Activated naive CD8-positive, alpha-beta T cell treated with anti-CD3 and anti-CD28 coated beads, Interleukin-2, amount 50 U/mL, for 24 hours (primary cell): ENCODE data around the gene YY1.
"Not testable (repeated sequence)": the region's sequence is repeated elsewhere in the genome, so short reads cannot be mapped to it uniquely, and the experiment has no call there.

Experiments
- ATAC-seq: fragments of 150-1000 bp; cut with Tn5 transposase; one replicate; pipeline ENCODE4 v1.10.0; 2021
- DNase-seq: peaks from one replicate; pipeline ENCODE4 v3.0.0; 2021
- H3K27ac Mint-ChIP-seq: one replicate; pipeline ENCODE4 v1.8.0; 2021; ENCODE audit warnings: mild to moderate bottlenecking, mixed read lengths
- H3K27me3 Mint-ChIP-seq: one replicate; pipeline ENCODE4 v1.8.0; 2021; ENCODE audit warnings: mixed read lengths
- H3K36me3 Mint-ChIP-seq: one replicate; pipeline ENCODE4 v1.8.0; 2021; ENCODE audit warnings: low read depth, mixed read lengths
- H3K4me1 Mint-ChIP-seq: one replicate; pipeline ENCODE4 v1.8.0; 2021; ENCODE audit warnings: mixed read lengths
- H3K4me3 Mint-ChIP-seq: one replicate; pipeline ENCODE4 v1.8.0; 2021; ENCODE audit warnings: mild to moderate bottlenecking, moderate library complexity, mixed read lengths
- H3K9me3 Mint-ChIP-seq: one replicate; pipeline ENCODE4 v1.8.0; 2021; ENCODE audit warnings: mixed read lengths

Gene YY1

DNA sequence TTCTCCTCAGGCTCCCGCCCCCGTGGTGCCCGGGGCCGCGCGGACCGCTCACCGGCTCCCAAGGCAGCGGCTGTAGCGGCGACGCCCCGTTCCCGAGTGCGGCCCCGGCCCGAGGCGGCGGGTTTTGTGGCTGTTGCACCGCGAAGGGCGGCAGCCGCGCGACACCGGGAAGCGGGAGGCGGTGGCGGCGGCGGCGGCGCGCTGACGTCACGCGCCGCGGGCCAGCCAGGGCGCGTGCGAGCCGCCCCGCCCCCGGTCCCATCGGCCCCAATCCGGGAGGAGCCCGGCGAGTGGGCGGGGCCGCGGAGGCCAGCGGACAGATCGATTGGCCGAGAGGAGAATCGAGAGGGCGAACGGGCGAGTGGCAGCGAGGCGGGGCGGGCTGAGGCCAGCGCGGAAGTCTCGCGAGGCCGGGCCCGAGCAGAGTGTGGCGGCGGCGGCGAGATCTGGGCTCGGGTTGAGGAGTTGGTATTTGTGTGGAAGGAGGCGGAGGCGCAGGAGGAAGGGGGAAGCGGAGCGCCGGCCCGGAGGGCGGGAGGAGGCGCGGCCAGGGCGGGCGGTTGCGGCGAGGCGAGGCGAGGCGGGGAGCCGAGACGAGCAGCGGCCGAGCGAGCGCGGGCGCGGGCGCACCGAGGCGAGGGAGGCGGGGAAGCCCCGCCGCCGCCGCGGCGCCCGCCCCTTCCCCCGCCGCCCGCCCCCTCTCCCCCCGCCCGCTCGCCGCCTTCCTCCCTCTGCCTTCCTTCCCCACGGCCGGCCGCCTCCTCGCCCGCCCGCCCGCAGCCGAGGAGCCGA, at the start of gene YY1:
TSS of gene YY1 (plus strand) at position 726 of the 792 bp plus-strand sequence. CDS start 101 bp downstream, outside the sequence.
- H3K9me3 Mint-ChIP-seq: no peaks in the 10 kb centered on the region
- H3K4me1 Mint-ChIP-seq: peaks cover 66% of the 10 kb centered on the region

GRCh38 chr14:100190126-100190525, 48.8 kb upstream of the YY1 start:
- Mint-ChIP-seq H3K36me3 (no peaks in the 10 kb centered on the region), H3K27ac (no peak overlapping the region), H3K27me3 (no peaks in the 10 kb centered on the region), H3K9me3 (no peaks in the 10 kb centered on the region), H3K4me1 (peaks cover 12% of the 10 kb centered on the region), H3K4me3 (no peak overlapping the region)
- ATAC-seq (no peak), DNase-seq (no peak)

More for the DNA sequence above, at the start of gene YY1:
- Mint-ChIP-seq H3K27ac (peak within 1 kb of the TSS; percentile 97), H3K4me3 (peak within 1 kb of the TSS; percentile 90), H3K27me3 (no peaks in the 10 kb centered on the region), H3K36me3 (peaks cover 45% of the 10 kb centered on the region)
- ATAC-seq (peak; percentile 88), DNase-seq (peak; percentile 99)

- ATAC-seq (no peak), DNase-seq (no peak)
- Mint-ChIP-seq H3K4me1 (peaks cover 12% of the 10 kb centered on the region), H3K27me3 (no peaks in the 10 kb centered on the region), H3K4me3 (peak overlapping the region; percentile 68), H3K9me3 (no peaks in the 10 kb centered on the region), H3K27ac (peak overlapping the region; percentile 87), H3K36me3 (no peaks in the 10 kb centered on the region)
Measured at GRCh38 chr14:100191584-100192249, 47.2 kb upstream of the YY1 start.

GRCh38 chr14:100192250-100192671, 46.7 kb upstream of the YY1 start:
- ATAC-seq (no peak), DNase-seq (peak; percentile 20)
- Mint-ChIP-seq H3K27me3 (no peaks in the 10 kb centered on the region), H3K4me3 (peak overlapping the region; percentile 68), H3K27ac (peak overlapping the region; percentile 87), H3K9me3 (no peaks in the 10 kb centered on the region), H3K4me1 (peaks cover 12% of the 10 kb centered on the region), H3K36me3 (no peaks in the 10 kb centered on the region)

DNA sequence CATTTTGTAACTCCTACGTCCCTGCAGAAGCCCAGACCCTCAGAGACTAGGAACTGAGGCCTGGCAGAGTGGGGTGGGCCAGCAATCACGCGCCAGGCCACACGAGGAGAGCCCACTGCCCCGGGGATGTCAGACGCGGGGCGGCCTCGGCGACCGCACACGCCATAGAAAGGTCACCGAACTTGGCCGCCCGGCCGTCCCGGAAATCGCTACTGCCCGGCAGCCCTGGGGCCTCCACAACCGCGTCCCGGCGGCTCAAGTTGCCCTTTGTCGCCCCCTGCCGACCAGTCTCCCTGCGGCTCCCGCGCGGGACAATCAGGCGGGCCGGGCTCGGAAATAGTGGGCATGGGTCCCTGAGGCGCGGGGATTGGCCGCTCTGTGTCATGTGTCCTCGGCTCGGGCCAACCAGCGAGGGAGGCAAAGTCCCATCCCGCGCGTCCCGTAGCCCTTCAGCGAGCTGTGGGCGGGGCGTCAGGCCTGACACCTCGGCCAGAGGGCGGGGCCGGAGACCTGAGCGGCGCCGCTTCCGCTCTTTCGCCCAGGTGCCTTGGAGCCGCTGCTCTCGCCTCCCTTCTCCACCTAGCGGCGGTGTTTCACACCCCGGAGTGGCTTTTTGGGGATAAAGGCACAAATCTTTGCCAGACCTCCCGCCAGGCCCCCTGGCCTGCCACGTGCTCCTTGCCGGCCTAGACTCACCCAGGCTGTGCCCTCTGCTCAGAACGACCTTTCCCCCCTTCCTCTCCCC, 46.1 kb upstream of the YY1 start:
- Mint-ChIP-seq H3K27ac (peak overlapping the region; percentile 87), H3K36me3 (no peaks in the 10 kb centered on the region), H3K4me1 (peaks cover 12% of the 10 kb centered on the region), H3K9me3 (no peaks in the 10 kb centered on the region), H3K4me3 (peak overlapping the region; percentile 68), H3K27me3 (no peaks in the 10 kb centered on the region)
- DNase-seq: peak; percentile 100
- ATAC-seq: peak; percentile 99

DNA sequence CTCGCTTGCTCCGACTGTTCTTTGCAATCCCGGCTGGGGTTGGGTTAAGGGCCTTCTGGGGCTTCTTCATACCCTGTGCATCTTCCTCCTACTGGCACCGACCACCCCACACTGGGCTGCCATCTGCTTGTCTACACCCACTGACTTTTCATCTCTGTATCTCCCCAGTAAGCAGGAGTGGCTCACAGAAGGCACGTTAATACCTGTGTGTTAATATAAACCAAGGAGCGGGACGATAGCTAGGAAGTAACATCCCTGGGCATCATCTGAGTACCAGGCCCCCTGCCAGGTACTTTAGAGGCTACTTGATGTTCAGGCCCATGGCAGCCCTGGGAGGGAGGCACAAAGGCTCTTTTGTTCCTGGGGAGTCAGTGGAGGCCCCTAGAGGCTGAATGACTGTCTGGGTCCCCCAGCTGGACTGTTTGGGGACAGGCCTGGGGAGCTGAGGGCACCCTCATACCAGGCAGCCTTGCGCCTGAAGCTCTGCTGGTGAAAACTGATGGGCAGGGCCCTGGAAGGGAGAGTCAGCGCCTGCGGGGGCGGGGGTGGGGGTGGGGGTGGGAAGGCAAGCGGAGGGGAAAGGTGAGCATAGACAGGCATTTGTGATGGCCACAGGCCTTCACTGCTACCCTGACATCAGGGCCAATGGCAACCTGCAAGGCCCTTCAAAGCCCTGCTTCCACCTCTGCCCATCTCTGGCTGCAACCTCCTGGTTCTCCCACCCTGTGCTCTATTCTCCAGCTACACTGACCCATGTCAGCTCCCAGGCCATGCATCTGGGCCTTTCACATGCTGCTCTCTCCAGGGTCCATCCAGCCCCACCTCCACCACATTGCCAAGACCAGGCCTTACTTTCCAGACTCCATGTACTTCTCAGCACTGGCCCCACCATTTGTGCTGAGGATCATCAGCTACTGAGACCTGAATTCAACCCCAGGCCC, 45.3 kb upstream of the YY1 start:
- ATAC-seq (peak; percentile 11), DNase-seq (peak; percentile 18)
- H3K9me3 Mint-ChIP-seq: no peaks in the 10 kb centered on the region
- H3K4me1 Mint-ChIP-seq: peaks cover 12% of the 10 kb centered on the region
- H3K27me3 Mint-ChIP-seq: no peaks in the 10 kb centered on the region
- H3K27ac Mint-ChIP-seq: peak overlapping the region; percentile 87
- H3K4me3 Mint-ChIP-seq: peak overlapping the region; percentile 66
- no peaks in the 10 kb centered on the region for H3K36me3 Mint-ChIP-seq

- Mint-ChIP-seq H3K27me3 (no peaks in the 10 kb centered on the region), H3K27ac (no peak overlapping the region)
Measured at GRCh38 chr14:100199240-100199860, 39.6 kb upstream of the YY1 start.

GRCh38 chr14:100200311-100200710, 38.6 kb upstream of the YY1 start:
- Mint-ChIP-seq H3K4me3 (no peak overlapping the region), H3K27ac (no peak overlapping the region), H3K9me3 (no peaks in the 10 kb centered on the region), H3K36me3 (no peaks in the 10 kb centered on the region), H3K4me1 (no peaks in the 10 kb centered on the region), H3K27me3 (no peaks in the 10 kb centered on the region)
- ATAC-seq (no peak), DNase-seq (no peak)

More at GRCh38 chr14:100199240-100199860, 39.6 kb upstream of the YY1 start:
- no peaks in the 10 kb centered on the region for H3K9me3 Mint-ChIP-seq
- ATAC-seq (no peak), DNase-seq (no peak)
- H3K4me1 Mint-ChIP-seq: peaks cover 2% of the 10 kb centered on the region
- H3K4me3 Mint-ChIP-seq: no peak overlapping the region
- H3K36me3 Mint-ChIP-seq: no peaks in the 10 kb centered on the region

GRCh38 chr14:100201701-100202100, 37.2 kb upstream of the YY1 start:
- Mint-ChIP-seq H3K27me3 (no peaks in the 10 kb centered on the region), H3K4me1 (no peaks in the 10 kb centered on the region), H3K4me3 (no peak overlapping the region), H3K9me3 (no peaks in the 10 kb centered on the region), H3K36me3 (no peaks in the 10 kb centered on the region), H3K27ac (no peak overlapping the region)
- no peak for ATAC-seq
- DNase-seq: no peak

DNA sequence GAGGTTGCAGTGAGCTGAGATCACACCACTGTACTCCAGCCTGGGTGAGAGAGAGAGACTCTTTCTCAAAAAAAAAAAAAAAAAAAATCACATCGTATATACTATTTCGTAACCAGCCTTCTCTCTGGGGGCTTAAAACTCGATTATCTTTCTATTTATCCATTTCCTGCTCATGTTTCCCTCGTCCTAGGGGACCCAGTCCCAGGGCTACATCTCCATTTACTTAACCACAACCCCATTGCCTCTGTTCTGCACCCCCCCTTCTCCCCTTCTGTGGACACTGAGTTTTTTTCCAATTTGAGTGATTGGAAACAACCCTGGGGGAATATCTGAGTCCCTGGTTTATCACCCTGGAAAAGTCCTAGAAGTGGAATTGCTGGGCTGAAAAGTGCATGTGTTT, 36.2 kb upstream of the YY1 start:
- Mint-ChIP-seq H3K4me1 (no peaks in the 10 kb centered on the region), H3K4me3 (no peak overlapping the region), H3K27me3 (no peaks in the 10 kb centered on the region), H3K27ac (no peak overlapping the region), H3K9me3 (no peaks in the 10 kb centered on the region), H3K36me3 (no peaks in the 10 kb centered on the region)
- ATAC-seq: no peak
- DNase-seq: no peak

GRCh38 chr14:100203146-100203545, 35.8 kb upstream of the YY1 start:
- ATAC-seq (no peak), DNase-seq (no peak)
- H3K4me3 Mint-ChIP-seq: no peak overlapping the region
- H3K4me1 Mint-ChIP-seq: no peaks in the 10 kb centered on the region
- H3K27ac Mint-ChIP-seq: no peak overlapping the region
- H3K36me3 Mint-ChIP-seq: no peaks in the 10 kb centered on the region
- no peaks in the 10 kb centered on the region for H3K9me3 Mint-ChIP-seq
- no peaks in the 10 kb centered on the region for H3K27me3 Mint-ChIP-seq

DNA sequence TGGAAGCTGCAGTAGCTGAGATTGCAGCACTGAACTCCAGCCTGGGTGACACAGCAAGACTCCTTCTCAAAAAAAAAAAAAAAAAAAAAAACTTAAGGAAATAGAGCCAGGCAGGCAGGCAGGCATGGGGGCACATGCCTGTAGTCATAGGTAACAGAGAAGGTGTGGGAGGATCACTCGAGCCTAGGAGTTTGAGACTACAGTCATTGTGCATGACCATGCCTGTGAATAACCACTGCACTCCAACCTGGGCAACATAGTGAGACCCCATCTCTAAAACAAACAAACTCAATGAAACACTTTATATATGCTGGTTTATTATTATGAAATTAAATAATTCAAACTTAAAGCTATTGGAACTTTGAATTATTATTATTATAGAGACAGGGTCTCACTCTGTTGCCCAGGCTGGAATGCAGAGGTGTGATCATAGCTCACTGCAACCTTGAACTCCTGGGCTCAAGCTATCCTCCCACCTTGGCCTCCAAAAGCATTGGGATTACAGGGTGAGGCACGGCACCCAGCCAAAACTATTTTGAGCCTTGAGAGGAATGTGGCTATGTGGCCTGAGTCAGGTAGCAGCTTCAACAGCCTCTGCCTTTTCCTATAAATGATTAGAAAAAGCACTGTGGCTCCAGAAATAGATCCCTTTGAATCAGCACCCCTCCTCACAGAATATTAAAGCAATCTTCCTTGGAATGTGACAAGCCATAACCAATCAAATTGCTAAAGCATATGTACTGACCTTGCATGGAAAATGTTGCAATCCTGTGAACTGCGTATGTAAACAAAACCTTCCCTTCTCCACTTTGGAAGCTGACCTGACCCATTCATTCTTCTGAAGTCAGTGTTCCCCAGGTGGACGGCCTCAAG, 34.7 kb upstream of the YY1 start:
- no peaks in the 10 kb centered on the region for H3K36me3 Mint-ChIP-seq
- no peak for DNase-seq
- no peak for ATAC-seq

DNA sequence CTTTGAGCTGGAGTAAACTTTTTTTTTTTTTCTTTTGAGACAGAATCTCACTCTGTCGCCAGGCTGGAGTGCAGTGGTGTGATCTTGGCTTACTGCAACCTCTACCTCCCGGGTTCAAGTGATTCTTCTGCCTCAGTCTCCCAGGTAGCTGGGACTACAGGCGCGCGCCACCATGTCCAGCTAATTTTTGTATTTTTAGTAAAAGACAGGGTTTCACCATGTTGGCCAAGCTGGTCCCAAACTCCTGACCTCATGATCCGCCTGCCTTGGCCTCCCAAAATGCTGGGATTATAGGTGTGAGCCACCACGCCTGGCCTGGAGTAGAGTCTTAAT, 34.1 kb upstream of the YY1 start:
- H3K9me3 Mint-ChIP-seq, H3K4me1 Mint-ChIP-seq, H3K27me3 Mint-ChIP-seq, ATAC-seq, DNase-seq, H3K36me3 Mint-ChIP-seq, H3K27ac Mint-ChIP-seq, H3K4me3 Mint-ChIP-seq: not testable (repeated sequence)

More for the DNA sequence above, 34.7 kb upstream of the YY1 start:
- Mint-ChIP-seq H3K4me1 (no peaks in the 10 kb centered on the region), H3K27ac (no peak overlapping the region), H3K4me3 (no peak overlapping the region), H3K27me3 (no peaks in the 10 kb centered on the region), H3K9me3 (no peaks in the 10 kb centered on the region)
